GM23338 (cell line): ENCODE measurements around the gene DDB1. TPM values are rescaled to one million over a fixed set of nuclear protein-coding genes. Genes with fewer than 3 reads are reported as not detected.

ENCODE experiments used
- ATAC-seq: fragments of 200-7000 bp; cut with Tn5 transposase; 3 replicates; pipeline ENCODE4 v1.9.1; 2020
- DNase-seq: peaks from one replicate; pipeline ENCODE4 v3.0.0-alpha.2; 2015; ENCODE audit warnings: low spot score
- H2AFZ ChIP-seq: fragments of 200-600 bp; sonication (generic); 2 replicates; pipeline ENCODE4 v1.8.0; 2016; ENCODE audit warnings: antibody characterized with exemption, mild to moderate bottlenecking, moderate library complexity
- H3F3A ChIP-seq: fragments of 200-600 bp; sonication (generic); replicated peaks from 2 replicates; pipeline ENCODE4 v1.8.0; 2017; ENCODE audit warnings: antibody characterized with exemption, mixed run types, low read depth
- H3K27ac ChIP-seq: fragments of 200-600 bp; sonication (generic); 2 replicates; pipeline ENCODE4 v1.6.1; 2016; ENCODE audit warnings: low read depth
- H3K27me3 ChIP-seq: fragments of 200-600 bp; sonication (generic); 2 replicates; pipeline ENCODE4 v1.8.0; 2016; ENCODE audit warnings: mild to moderate bottlenecking, mixed run types, moderate library complexity; ENCODE audit not compliant: insufficient read depth
- H3K36me3 ChIP-seq: fragments of 200-600 bp; sonication (generic); 2 replicates; pipeline ENCODE4 v1.8.0; 2016; ENCODE audit warnings: mild to moderate bottlenecking; ENCODE audit not compliant: insufficient read depth
- H3K4me1 ChIP-seq: fragments of 200-600 bp; sonication (generic); 2 replicates; pipeline ENCODE4 v1.8.0; 2016; ENCODE audit warnings: mild to moderate bottlenecking, moderate library complexity; ENCODE audit not compliant: insufficient read depth
- H3K4me2 ChIP-seq: fragments of 200-600 bp; sonication (generic); 2 replicates; pipeline ENCODE4 v1.7.1; 2017; ENCODE audit warnings: mixed run types
- H3K4me3 ChIP-seq: fragments of 200-600 bp; sonication (generic); 2 replicates; pipeline ENCODE4 v1.6.1; 2016; ENCODE audit warnings: mixed run types
- H3K79me2 ChIP-seq: fragments of 200-600 bp; sonication (generic); replicated peaks from 2 replicates; pipeline ENCODE4 v1.8.0; 2017; ENCODE audit warnings: mild to moderate bottlenecking; ENCODE audit not compliant: insufficient read depth
- H3K9me2 ChIP-seq: fragments of 200-600 bp; sonication (generic); 2 replicates; pipeline ENCODE4 v1.8.0; 2017; ENCODE audit not compliant: insufficient read depth
- H4K20me1 ChIP-seq: fragments of 200-600 bp; sonication (generic); replicated peaks from 2 replicates; pipeline ENCODE4 v1.8.0; 2017; ENCODE audit warnings: mild to moderate bottlenecking; ENCODE audit not compliant: insufficient read depth
- H3K27ac Mint-ChIP-seq: 2 replicates; pipeline ENCODE4 v1.8.0; 2020; ENCODE audit warnings: inconsistent platforms, mild to moderate bottlenecking, moderate library complexity, mixed read lengths
- H3K27me3 Mint-ChIP-seq: 3 replicates; pipeline ENCODE4 v1.8.0; 2022; ENCODE audit warnings: low read depth, mild to moderate bottlenecking, moderate library complexity, mixed read lengths, inconsistent platforms; ENCODE audit not compliant: insufficient read depth, poor library complexity
- H3K36me3 Mint-ChIP-seq: 3 replicates; pipeline ENCODE4 v1.8.0; 2021; ENCODE audit warnings: low read depth, mild to moderate bottlenecking, inconsistent platforms, moderate library complexity, mixed read lengths
- H3K4me1 Mint-ChIP-seq: 3 replicates; pipeline ENCODE4 v1.8.0; 2020; ENCODE audit warnings: mild to moderate bottlenecking, inconsistent platforms, mixed read lengths
- H3K4me3 Mint-ChIP-seq: 3 replicates; pipeline ENCODE4 v1.8.0; 2021; ENCODE audit warnings: moderate library complexity, mild to moderate bottlenecking, inconsistent platforms, mixed read lengths
- H3K9me3 Mint-ChIP-seq: 3 replicates; pipeline ENCODE4 v1.8.0; 2020; ENCODE audit warnings: moderate library complexity, mild to moderate bottlenecking, inconsistent platforms, mixed read lengths
- JUNB ChIP-seq: IDR thresholded peaks from one replicate; pipeline ENCODE4 v1.6.1; 2016; ENCODE audit warnings: antibody characterized with exemption; ENCODE audit not compliant: unreplicated experiment
- STAT1 ChIP-seq: IDR thresholded peaks from one replicate; pipeline ENCODE4 v1.6.1; 2016; ENCODE audit warnings: antibody characterized with exemption; ENCODE audit not compliant: unreplicated experiment
- ZNF331 ChIP-seq: fragments of 250-450 bp; sonication (Bioruptor Pico); IDR thresholded peaks from 2 replicates; pipeline ENCODE4 v1.5.0; 2020; ENCODE audit warnings: low read depth, mild to moderate bottlenecking, moderate library complexity
- polyA plus RNA-seq: library from polyadenylated mRNA; unstranded; fragments of >200 nt; fragmentation: Nextera tagmentation; extraction: Ambion mirVana; gene quantifications from 2 replicates; pipeline ENCODE4 v1.2.1, GENCODE V29; 2016
- total RNA-seq: library from RNA; depleted of rRNA; stranded (reverse); fragments of >200 nt; shearing (Covaris generic); gene quantifications from 2 replicates; pipeline ENCODE4 v1.2.3, GENCODE V29; 2014
- TF ChIP-seq, protein P1 (sequence below): fragments of 250-450 bp; sonication (Bioruptor Pico); IDR thresholded peaks from 2 replicates; pipeline ENCODE4 v1.5.0; 2020; ENCODE audit warnings: mild to moderate bottlenecking, moderate library complexity
- TF ChIP-seq, protein P2 (sequence below): IDR thresholded peaks from one replicate; pipeline ENCODE4 v1.6.1; 2018; ENCODE audit warnings: antibody characterized with exemption; ENCODE audit not compliant: unreplicated experiment

DDB1 gene
- total and polyA plus RNA-seq, 2 experiments from 2014 or later, result 102 to 282 TPM

DNA sequence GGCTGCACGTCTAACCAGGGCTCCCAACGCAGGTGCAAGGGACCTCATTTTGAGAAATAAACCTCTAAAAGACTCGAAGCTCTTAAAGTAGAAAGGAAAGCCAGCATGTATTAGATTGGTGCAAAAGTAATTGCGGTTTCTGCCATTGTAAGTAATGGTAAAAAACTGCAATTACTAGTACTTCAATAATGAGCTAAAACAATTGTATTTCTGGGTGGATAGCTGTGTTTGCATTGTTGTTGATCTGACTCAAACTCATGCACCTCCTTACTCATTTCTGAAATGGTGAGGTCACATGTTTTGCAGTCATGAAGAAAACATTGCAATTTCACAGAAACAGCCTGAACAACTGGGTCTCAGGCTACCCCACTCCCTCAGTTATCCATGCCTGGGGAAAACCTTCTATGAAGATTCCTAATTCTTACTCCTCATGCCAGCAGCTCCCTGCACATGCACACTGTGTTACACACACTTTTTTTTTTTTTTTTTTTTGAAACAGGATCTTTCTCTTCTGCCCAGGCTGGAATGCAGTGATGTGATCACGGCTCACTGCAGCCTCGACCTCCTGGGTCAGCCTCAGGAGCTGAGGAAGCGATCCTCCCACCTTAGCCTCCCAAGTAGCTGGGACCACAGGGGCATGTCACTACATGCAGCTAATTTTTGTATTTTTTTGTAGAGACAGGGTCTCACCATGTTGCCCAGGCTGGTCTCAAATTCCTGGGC, 62.4 kb downstream of the DDB1 start:
- Histone ChIP-seq H3K4me1 (no peaks in the 10 kb centered on the region), H3K36me3 (no peaks in the 10 kb centered on the region; the same call in 1 of the 2 replicates), H3K27me3 (no peaks in the 10 kb centered on the region), H4K20me1 (peaks cover 3% of the 10 kb centered on the region; the same call in 1 of the 2 replicates), H3K9me2 (no peaks in the 10 kb centered on the region), H3K79me2 (no peaks in the 10 kb centered on the region), H3F3A (no peaks in the 10 kb centered on the region), H3K27ac (no peak overlapping the region), H2AFZ (no peak overlapping the region), H3K4me2 (no peak overlapping the region), H3K4me3 (no peak overlapping the region)
- ATAC-seq, result no peak
- peaks cover 11% of the 10 kb centered on the region; the same call in 2 of the 3 replicates for H3K36me3 Mint-ChIP-seq
- H3K4me3 Mint-ChIP-seq, result no peak overlapping the region
- DNase-seq, result no peak
- H3K27me3 Mint-ChIP-seq, result peaks cover 2% of the 10 kb centered on the region
- H3K9me3 Mint-ChIP-seq, result no peaks in the 10 kb centered on the region
- TF ChIP-seq ZNF331 (CRISPR knock-in tag), result no peak
- no peak overlapping the region for H3K27ac Mint-ChIP-seq
- H3K4me1 Mint-ChIP-seq, result no peaks in the 10 kb centered on the region

DNA sequence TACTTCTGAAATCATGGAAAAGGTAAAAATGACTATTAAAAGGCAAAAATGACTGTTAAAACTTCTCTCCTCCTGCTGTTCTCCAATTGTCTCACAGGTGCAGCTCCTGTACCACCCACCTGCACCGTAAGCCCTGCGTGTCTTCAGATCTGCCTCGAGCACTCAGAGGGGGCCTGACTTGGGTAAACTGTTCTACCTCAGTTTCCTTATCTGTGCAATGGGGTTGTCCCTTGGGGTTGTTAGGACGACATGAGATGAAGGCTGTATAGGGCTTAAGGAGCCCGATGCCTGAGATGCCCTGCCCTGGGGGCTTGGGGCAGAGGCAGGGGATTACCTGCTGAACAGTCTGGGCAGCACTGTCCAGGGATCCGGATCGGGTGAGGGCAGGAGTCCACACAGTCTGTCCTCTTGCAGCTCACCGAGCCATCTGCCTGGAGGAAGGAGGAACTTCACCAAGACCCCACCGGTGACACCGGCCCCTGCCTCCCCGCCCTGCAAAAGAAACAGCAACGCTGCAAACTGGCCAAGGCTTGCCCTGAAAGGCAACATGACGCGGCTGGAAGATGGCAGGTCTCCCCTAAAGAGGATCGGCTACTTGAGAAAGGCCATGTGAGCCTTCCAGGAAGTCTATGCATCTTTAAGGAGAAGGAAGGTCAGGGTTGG, 64.2 kb downstream of the DDB1 start:
- Histone ChIP-seq H3K4me1 (no peaks in the 10 kb centered on the region), H2AFZ (no peak overlapping the region), H3F3A (no peaks in the 10 kb centered on the region), H3K27me3 (no peaks in the 10 kb centered on the region), H3K27ac (no peak overlapping the region), H3K36me3 (no peaks in the 10 kb centered on the region), H4K20me1 (peaks cover 3% of the 10 kb centered on the region; the same call in 1 of the 2 replicates), H3K79me2 (no peaks in the 10 kb centered on the region), H3K4me2 (no peak overlapping the region), H3K9me2 (no peaks in the 10 kb centered on the region), H3K4me3 (no peak overlapping the region)
- Mint-ChIP-seq H3K27ac (no peak overlapping the region; the same call in 1 of the 2 replicates), H3K36me3 (peaks cover 7% of the 10 kb centered on the region; the same call in 1 of the 3 replicates), H3K27me3 (peaks cover 2% of the 10 kb centered on the region), H3K9me3 (no peaks in the 10 kb centered on the region), H3K4me1 (no peaks in the 10 kb centered on the region), H3K4me3 (no peak overlapping the region)
- TF ChIP-seq STAT1 (no peak), JUNB (no peak)
- TF ChIP-seq, protein P1, sequence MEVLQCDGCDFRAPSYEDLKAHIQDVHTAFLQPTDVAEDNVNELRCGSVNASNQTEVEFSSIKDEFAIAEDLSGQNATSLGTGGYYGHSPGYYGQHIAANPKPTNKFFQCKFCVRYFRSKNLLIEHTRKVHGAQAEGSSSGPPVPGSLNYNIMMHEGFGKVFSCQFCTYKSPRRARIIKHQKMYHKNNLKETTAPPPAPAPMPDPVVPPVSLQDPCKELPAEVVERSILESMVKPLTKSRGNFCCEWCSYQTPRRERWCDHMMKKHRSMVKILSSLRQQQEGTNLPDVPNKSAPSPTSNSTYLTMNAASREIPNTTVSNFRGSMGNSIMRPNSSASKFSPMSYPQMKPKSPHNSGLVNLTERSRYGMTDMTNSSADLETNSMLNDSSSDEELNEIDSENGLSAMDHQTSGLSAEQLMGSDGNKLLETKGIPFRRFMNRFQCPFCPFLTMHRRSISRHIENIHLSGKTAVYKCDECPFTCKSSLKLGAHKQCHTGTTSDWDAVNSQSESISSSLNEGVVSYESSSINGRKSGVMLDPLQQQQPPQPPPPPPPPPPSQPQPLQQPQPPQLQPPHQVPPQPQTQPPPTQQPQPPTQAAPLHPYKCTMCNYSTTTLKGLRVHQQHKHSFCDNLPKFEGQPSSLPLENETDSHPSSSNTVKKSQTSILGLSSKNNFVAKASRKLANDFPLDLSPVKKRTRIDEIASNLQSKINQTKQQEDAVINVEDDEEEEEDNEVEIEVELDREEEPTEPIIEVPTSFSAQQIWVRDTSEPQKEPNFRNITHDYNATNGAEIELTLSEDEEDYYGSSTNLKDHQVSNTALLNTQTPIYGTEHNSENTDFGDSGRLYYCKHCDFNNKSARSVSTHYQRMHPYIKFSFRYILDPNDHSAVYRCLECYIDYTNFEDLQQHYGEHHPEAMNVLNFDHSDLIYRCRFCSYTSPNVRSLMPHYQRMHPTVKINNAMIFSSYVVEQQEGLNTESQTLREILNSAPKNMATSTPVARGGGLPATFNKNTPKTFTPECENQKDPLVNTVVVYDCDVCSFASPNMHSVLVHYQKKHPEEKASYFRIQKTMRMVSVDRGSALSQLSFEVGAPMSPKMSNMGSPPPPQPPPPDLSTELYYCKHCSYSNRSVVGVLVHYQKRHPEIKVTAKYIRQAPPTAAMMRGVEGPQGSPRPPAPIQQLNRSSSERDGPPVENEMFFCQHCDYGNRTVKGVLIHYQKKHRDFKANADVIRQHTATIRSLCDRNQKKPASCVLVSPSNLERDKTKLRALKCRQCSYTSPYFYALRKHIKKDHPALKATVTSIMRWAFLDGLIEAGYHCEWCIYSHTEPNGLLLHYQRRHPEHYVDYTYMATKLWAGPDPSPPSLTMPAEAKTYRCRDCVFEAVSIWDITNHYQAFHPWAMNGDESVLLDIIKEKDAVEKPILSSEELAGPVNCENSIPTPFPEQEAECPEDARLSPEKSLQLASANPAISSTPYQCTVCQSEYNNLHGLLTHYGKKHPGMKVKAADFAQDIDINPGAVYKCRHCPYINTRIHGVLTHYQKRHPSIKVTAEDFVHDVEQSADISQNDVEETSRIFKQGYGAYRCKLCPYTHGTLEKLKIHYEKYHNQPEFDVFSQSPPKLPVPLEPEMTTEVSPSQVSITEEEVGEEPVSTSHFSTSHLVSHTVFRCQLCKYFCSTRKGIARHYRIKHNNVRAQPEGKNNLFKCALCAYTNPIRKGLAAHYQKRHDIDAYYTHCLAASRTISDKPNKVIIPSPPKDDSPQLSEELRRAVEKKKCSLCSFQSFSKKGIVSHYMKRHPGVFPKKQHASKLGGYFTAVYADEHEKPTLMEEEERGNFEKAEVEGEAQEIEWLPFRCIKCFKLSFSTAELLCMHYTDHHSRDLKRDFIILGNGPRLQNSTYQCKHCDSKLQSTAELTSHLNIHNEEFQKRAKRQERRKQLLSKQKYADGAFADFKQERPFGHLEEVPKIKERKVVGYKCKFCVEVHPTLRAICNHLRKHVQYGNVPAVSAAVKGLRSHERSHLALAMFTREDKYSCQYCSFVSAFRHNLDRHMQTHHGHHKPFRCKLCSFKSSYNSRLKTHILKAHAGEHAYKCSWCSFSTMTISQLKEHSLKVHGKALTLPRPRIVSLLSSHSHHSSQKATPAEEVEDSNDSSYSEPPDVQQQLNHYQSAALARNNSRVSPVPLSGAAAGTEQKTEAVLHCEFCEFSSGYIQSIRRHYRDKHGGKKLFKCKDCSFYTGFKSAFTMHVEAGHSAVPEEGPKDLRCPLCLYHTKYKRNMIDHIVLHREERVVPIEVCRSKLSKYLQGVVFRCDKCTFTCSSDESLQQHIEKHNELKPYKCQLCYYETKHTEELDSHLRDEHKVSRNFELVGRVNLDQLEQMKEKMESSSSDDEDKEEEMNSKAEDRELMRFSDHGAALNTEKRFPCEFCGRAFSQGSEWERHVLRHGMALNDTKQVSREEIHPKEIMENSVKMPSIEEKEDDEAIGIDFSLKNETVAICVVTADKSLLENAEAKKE (CRISPR knock-in tag), result no peak
- TF ChIP-seq, protein P2, sequence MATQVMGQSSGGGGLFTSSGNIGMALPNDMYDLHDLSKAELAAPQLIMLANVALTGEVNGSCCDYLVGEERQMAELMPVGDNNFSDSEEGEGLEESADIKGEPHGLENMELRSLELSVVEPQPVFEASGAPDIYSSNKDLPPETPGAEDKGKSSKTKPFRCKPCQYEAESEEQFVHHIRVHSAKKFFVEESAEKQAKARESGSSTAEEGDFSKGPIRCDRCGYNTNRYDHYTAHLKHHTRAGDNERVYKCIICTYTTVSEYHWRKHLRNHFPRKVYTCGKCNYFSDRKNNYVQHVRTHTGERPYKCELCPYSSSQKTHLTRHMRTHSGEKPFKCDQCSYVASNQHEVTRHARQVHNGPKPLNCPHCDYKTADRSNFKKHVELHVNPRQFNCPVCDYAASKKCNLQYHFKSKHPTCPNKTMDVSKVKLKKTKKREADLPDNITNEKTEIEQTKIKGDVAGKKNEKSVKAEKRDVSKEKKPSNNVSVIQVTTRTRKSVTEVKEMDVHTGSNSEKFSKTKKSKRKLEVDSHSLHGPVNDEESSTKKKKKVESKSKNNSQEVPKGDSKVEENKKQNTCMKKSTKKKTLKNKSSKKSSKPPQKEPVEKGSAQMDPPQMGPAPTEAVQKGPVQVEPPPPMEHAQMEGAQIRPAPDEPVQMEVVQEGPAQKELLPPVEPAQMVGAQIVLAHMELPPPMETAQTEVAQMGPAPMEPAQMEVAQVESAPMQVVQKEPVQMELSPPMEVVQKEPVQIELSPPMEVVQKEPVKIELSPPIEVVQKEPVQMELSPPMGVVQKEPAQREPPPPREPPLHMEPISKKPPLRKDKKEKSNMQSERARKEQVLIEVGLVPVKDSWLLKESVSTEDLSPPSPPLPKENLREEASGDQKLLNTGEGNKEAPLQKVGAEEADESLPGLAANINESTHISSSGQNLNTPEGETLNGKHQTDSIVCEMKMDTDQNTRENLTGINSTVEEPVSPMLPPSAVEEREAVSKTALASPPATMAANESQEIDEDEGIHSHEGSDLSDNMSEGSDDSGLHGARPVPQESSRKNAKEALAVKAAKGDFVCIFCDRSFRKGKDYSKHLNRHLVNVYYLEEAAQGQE, result no peak
- DNase-seq (no peak), ATAC-seq (no peak)
